ENCODE measurements around the gene SPTB. TPM values are rescaled to one million over a fixed set of nuclear protein-coding genes. Genes with fewer than 3 reads are reported as not detected.

SPTB gene
- total and polyA plus RNA-seq, 10 donors: 0.06 to 20.9 (median 3.9) TPM

- no peaks in the 10 kb centered on the region for H3K36me3 ChIP-seq
- no peaks in the 10 kb centered on the region for H3K27me3 ChIP-seq (replicated peaks in 1 of 7)
- peak overlapping the region in 6 of 8 donors; percentile 13 to 85 (median 66) for H3K27ac ChIP-seq
- TF ChIP-seq POLR2A (IDR thresholded peaks at IDR 0.05) (no peak), POLR2AphosphoS5 (IDR thresholded peaks at IDR 0.05) (no peak)
- H3K9me3 ChIP-seq: no peaks in the 10 kb centered on the region
- WGBS, 5 donors: 82 to 92% (median 91%) methylated on average over 7 of the region's 7 CpGs
- no peak for DNase-seq
- intact Hi-C loops (cut with DNase I; ENCODE audit: low total_unique reads): no loop called here
- H3K4me3 ChIP-seq: no peak overlapping the region
- peaks cover 26 to 98% (median 86%) of the 10 kb centered on the region in 6 donors for H3K4me1 ChIP-seq
These were observed 159.6 kb downstream of the SPTB start for GRCh38 chr14:64720131-64720576.

GRCh38 chr14:64719601-64720000 is 160.1 kb downstream of the SPTB start:
- no peak for TF ChIP-seq POLR2A (IDR thresholded peaks at IDR 0.05)
- TF ChIP-seq CTCF (IDR thresholded peaks at IDR 0.05 in 8 of 11, conservative IDR thresholded peaks at IDR 0.05 in 3 of 11): no peak
- no peak for TF ChIP-seq POLR2AphosphoS5 (IDR thresholded peaks at IDR 0.05)
- intact Hi-C loops (cut with DNase I; ENCODE audit: low total_unique reads): no loop called here
- no peak for DNase-seq

GRCh38 chr14:64718762-64719161 is 160.9 kb downstream of the SPTB start:
- H3K4me1 ChIP-seq: peaks cover 22 to 98% (median 80%) of the 10 kb centered on the region in 6 donors
- no peaks in the 10 kb centered on the region for H3K27me3 ChIP-seq (replicated peaks in 1 of 7)
- no peaks in the 10 kb centered on the region for H3K36me3 ChIP-seq
- no peak overlapping the region for H3K4me3 ChIP-seq
- peaks cover 0 to 11% (median 6%) of the 10 kb centered on the region in 8 donors for H3K9me3 ChIP-seq
- peak overlapping the region in 4 of 8 donors; percentile 10 to 85 (median 54) for H3K27ac ChIP-seq
- intact Hi-C loops (cut with DNase I; ENCODE audit: low total_unique reads): no loop called here
- 78 to 92% (median 90%) methylated on average over 7 of the region's 7 CpGs for WGBS, 5 donors
- TF ChIP-seq POLR2AphosphoS5 (IDR thresholded peaks at IDR 0.05) (no peak), POLR2A (IDR thresholded peaks at IDR 0.05) (no peak), CTCF (IDR thresholded peaks at IDR 0.05 in 8 of 11, conservative IDR thresholded peaks at IDR 0.05 in 3 of 11) (no peak)
- DNase-seq: no peak

More at GRCh38 chr14:64719601-64720000, 160.1 kb downstream of the SPTB start:
- Histone ChIP-seq H3K36me3 (no peaks in the 10 kb centered on the region), H3K27me3 (replicated peaks in 1 of 7) (no peaks in the 10 kb centered on the region), H3K9me3 (peaks cover 0 to 3% (median 0%) of the 10 kb centered on the region in 8 donors), H3K4me1 (peaks cover 22 to 98% (median 84%) of the 10 kb centered on the region in 6 donors), H3K27ac (peak overlapping the region in 3 of 8 donors; percentile 55 to 85 (median 83)), H3K4me3 (no peak overlapping the region)
- 78 to 92% (median 84%) methylated on average over 7 of the region's 7 CpGs for WGBS, 5 donors

- Histone ChIP-seq H3K27ac (peak overlapping the region in 4 of 8 donors; percentile 26 to 85 (median 72)), H3K4me3 (no peak overlapping the region), H3K27me3 (replicated peaks in 1 of 7) (no peaks in the 10 kb centered on the region), H3K9me3 (peaks cover 0 to 20% (median 13%) of the 10 kb centered on the region in 8 donors), H3K36me3 (no peaks in the 10 kb centered on the region), H3K4me1 (peaks cover 19 to 92% (median 71%) of the 10 kb centered on the region in 6 donors)
- intact Hi-C loops (cut with DNase I; ENCODE audit: low total_unique reads): no loop called here
- TF ChIP-seq POLR2A (IDR thresholded peaks at IDR 0.05): no peak
- TF ChIP-seq CTCF (IDR thresholded peaks at IDR 0.05 in 8 of 11, conservative IDR thresholded peaks at IDR 0.05 in 3 of 11): no peak
- TF ChIP-seq POLR2AphosphoS5 (IDR thresholded peaks at IDR 0.05): no peak
- DNase-seq: no peak
- WGBS, 5 donors: 41 to 73% (median 62%) methylated on average over 6 of the region's 6 CpGs
These were observed 161.8 kb downstream of the SPTB start for GRCh38 chr14:64717870-64718269.
